Measurements from ENCODE around the gene SPIC.

SPIC gene

GRCh38 chr12:101536069-101536674, 61.0 kb downstream of the SPIC start:
- no peak for FAIRE-seq

Data from endometrium (tissue), 2 donors.